CD4-positive, alpha-beta T cell (primary cell): ENCODE measurements around the gene MYH7B. TPM values are rescaled to one million over a fixed set of nuclear protein-coding genes. Genes with fewer than 3 reads are reported as not detected.

Experiments used
- ATAC-seq: fragments of 200-7000 bp; cut with Tn5 transposase; one replicate; pipeline ENCODE4 v1.10.0; 2022; ENCODE audit warnings: mild to moderate bottlenecking; ENCODE audit not compliant: poor library complexity
- CTCF ChIA-PET: fragments of 350-600 bp; sonication (Branson Sonifier 250); formaldehyde crosslinking; loops from one replicate; lab custom pipeline; 2021; ENCODE audit warnings: antibody characterized with exemption, inconsistent platforms; lab: Charles Lee
- POLR2A ChIA-PET: fragments of 350-600 bp; sonication (Branson Sonifier 250); formaldehyde crosslinking; loops from one replicate; lab custom pipeline; 2021; ENCODE audit warnings: antibody characterized with exemption, inconsistent platforms; lab: Charles Lee
- DNase-seq, 14 experiments: peaks; one replicate each; pipeline ENCODE4 v3.0.0-alpha.2; 2013 to 2020; ENCODE audit warnings: mixed read lengths in 2 of 14
- H3K27ac ChIP-seq, 2 donors: one replicate each; pipeline versions ENCODE4 v1.5.1 to v1.7.0; 2013; ENCODE audit warnings: low read length in 2 of 2, low read depth in 1 of 2, mild to moderate bottlenecking in 1 of 2
- H3K27me3 ChIP-seq, 2 experiments: 1 replicate in 1 of 2; 2 replicates in 1 of 2; pipeline versions ENCODE4 v1.6.1 to v1.7.0; 2013; ENCODE audit warnings: low read length in 2 of 2, control low read depth in 1 of 2, mild to moderate bottlenecking in 1 of 2, moderate library complexity in 1 of 2; ENCODE audit not compliant: insufficient read depth in 2 of 2, control insufficient read depth in 1 of 2
- H3K36me3 ChIP-seq: one replicate; pipeline ENCODE4 v1.6.1; 2013; ENCODE audit warnings: low read length, control low read depth; ENCODE audit not compliant: insufficient read depth
- H3K4me1 ChIP-seq: one replicate; pipeline ENCODE4 v1.6.1; 2013; ENCODE audit warnings: low read length, control low read depth; ENCODE audit not compliant: insufficient read depth
- H3K4me3 ChIP-seq: one replicate; pipeline ENCODE4 v1.5.1; 2013; ENCODE audit warnings: mild to moderate bottlenecking, low read length, moderate library complexity
- H3K9me3 ChIP-seq, 2 experiments: 1 replicate in 1 of 2; 2 replicates in 1 of 2; pipeline versions ENCODE4 v1.6.1 to v1.7.0; 2013; ENCODE audit warnings: low read length in 2 of 2, mild to moderate bottlenecking in 2 of 2, control low read depth in 1 of 2, moderate library complexity in 1 of 2; ENCODE audit not compliant: control insufficient read depth in 1 of 2, insufficient read depth in 1 of 2
- H3K27ac Mint-ChIP-seq: one replicate; pipeline ENCODE4 v1.8.0; 2020; ENCODE audit warnings: mixed read lengths
- H3K27me3 Mint-ChIP-seq: one replicate; pipeline ENCODE4 v1.8.0; 2021; ENCODE audit warnings: mixed read lengths
- H3K36me3 Mint-ChIP-seq: one replicate; pipeline ENCODE4 v1.8.0; 2021; ENCODE audit warnings: low read depth, mixed read lengths
- H3K4me1 Mint-ChIP-seq: one replicate; pipeline ENCODE4 v1.8.0; 2021; ENCODE audit warnings: low read depth, mixed read lengths
- H3K4me3 Mint-ChIP-seq: one replicate; pipeline ENCODE4 v1.8.0; 2020; ENCODE audit warnings: mild to moderate bottlenecking, mixed read lengths
- H3K9me3 Mint-ChIP-seq: one replicate; pipeline ENCODE4 v1.8.0; 2020; ENCODE audit warnings: mixed read lengths
- intact Hi-C, 2 experiments: fragments of 100-400 bp; cut with DNase I in 1 of 2; cut with micrococcal nuclease in 1 of 2; formaldehyde crosslinking; loops; one replicate each; pipeline versions ENCODE4 v1.15.1 to v1.9.0; 2023 to 2025; cut with DNase I, micrococcal nuclease
- total RNA-seq, 174 experiments: library from RNA in 2 of 174; stranded (reverse) in 2 of 174; gene quantifications; one replicate each; pipeline ENCODE4 v1.2.3 and lab custom pipeline; 2021 to 2026
- TF ChIP-seq, protein P1 (sequence below): fragments of 200-600 bp; IDR thresholded peaks from one replicate; pipeline ENCODE4 v1.8.0; 2022; ENCODE audit warnings: antibody characterized with exemption, mild to moderate bottlenecking

MYH7B gene
- total RNA-seq, 2 experiments from 2014 or later, result 0.53 to 0.58 TPM

DNA sequence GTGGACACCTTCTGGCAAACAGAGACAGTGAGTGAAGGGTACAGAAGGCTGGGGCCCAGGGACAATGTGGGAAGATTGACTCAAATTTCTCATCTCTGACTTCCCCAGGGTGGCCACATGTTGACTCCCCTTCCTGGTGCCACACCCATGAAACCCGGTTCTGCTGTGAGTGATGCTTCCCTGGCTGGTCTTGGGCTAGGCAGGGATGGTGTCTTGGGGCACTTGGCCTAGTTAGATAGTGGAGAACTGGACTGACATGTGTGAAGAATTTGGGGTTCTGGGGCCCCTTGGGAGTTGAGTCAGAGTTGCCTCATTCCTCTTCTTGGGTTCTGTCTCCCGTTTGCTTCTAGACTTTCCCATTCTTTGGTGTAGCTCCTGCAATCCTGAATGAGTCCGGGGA, 34.2 kb upstream of the MYH7B start:
- H3K36me3 Mint-ChIP-seq, result peaks cover 35% of the 10 kb centered on the region
- Histone ChIP-seq H3K9me3 (no peaks in the 10 kb centered on the region), H3K27ac (no peak overlapping the region), H3K4me3 (no peak overlapping the region), H3K4me1 (peaks cover 16% of the 10 kb centered on the region), H3K36me3 (peaks cover 32% of the 10 kb centered on the region), H3K27me3 (no peaks in the 10 kb centered on the region)
- no peaks in the 10 kb centered on the region for H3K27me3 Mint-ChIP-seq
- intact Hi-C loops, result no loop called here
- TF ChIP-seq, protein P1, sequence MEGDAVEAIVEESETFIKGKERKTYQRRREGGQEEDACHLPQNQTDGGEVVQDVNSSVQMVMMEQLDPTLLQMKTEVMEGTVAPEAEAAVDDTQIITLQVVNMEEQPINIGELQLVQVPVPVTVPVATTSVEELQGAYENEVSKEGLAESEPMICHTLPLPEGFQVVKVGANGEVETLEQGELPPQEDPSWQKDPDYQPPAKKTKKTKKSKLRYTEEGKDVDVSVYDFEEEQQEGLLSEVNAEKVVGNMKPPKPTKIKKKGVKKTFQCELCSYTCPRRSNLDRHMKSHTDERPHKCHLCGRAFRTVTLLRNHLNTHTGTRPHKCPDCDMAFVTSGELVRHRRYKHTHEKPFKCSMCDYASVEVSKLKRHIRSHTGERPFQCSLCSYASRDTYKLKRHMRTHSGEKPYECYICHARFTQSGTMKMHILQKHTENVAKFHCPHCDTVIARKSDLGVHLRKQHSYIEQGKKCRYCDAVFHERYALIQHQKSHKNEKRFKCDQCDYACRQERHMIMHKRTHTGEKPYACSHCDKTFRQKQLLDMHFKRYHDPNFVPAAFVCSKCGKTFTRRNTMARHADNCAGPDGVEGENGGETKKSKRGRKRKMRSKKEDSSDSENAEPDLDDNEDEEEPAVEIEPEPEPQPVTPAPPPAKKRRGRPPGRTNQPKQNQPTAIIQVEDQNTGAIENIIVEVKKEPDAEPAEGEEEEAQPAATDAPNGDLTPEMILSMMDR, result no peak
- H3K9me3 Mint-ChIP-seq, result no peaks in the 10 kb centered on the region
- no peak overlapping the region for H3K27ac Mint-ChIP-seq
- H3K4me1 Mint-ChIP-seq, result peaks cover 21% of the 10 kb centered on the region
- DNase-seq (no peak), ATAC-seq (no peak)
- H3K4me3 Mint-ChIP-seq, result no peak overlapping the region
- POLR2A ChIA-PET, result no interaction called here
- CTCF ChIA-PET, result no interaction called here

DNA sequence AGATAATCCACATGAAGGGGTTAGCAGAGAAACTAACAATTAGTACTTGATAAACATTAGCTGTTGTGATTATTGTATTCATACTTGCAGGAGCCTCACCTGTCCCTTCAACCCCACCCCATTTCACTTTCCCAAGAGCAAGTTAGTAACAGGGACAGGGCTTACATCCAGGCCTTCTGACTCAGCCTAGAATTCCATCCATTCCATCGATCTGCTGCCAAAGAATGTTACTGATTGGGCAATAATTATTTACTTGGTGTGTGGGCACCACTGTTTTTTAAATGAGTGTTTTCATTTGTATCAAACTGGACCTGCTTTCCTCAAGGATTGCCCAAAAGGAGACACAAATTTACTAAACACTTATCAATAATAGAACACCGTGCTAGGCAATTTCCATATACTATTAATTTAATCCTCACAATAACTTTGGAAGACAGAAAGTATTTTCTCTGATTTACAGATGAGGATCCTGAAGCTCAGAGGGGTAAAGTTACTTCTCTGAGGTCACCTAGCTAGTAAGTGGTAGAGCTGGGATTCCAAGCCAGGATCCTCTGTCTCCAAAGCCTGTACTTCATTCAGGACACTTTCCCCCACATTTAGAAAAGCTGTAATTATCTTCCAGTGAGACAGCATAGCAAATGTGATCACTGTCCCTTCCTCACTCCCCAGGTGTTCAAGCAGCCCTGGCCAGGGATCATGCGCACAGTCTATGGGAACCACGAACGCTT, 32.9 kb upstream of the MYH7B start:
- Histone ChIP-seq H3K4me1 (peaks cover 12% of the 10 kb centered on the region), H3K27me3 (no peaks in the 10 kb centered on the region), H3K27ac (no peak overlapping the region), H3K4me3 (no peak overlapping the region), H3K36me3 (peaks cover 37% of the 10 kb centered on the region), H3K9me3 (no peaks in the 10 kb centered on the region)
- Mint-ChIP-seq H3K4me1 (peaks cover 11% of the 10 kb centered on the region), H3K9me3 (no peaks in the 10 kb centered on the region), H3K4me3 (no peak overlapping the region), H3K27ac (no peak overlapping the region), H3K27me3 (no peaks in the 10 kb centered on the region), H3K36me3 (peaks cover 47% of the 10 kb centered on the region)
- CTCF ChIA-PET, result no interaction called here
- POLR2A ChIA-PET, result no interaction called here
- intact Hi-C loops, result no loop called here
- DNase-seq, result no peak
- no peak for ATAC-seq
- TF ChIP-seq, protein P1, result no peak

DNA sequence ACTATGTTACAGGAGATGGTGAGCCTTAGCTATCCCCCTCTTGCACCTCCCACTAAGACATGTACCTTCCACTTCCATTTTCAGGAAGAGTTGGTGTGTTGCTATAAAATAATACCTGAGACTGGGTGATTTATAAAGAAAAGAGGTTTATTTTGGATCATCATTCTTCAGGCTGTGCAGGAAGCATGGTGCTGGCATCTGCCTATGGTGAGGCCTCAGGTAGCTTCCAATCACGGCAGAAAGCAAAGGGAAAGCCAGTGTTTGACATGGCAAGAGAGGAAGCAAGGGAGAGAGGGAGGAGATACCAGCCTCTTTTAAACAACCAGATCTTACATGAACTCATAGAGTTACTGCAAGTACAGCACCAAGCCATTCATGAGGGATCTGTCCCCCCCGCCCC, 32.3 kb upstream of the MYH7B start:
- Mint-ChIP-seq H3K27me3 (no peaks in the 10 kb centered on the region), H3K4me3 (no peak overlapping the region), H3K36me3 (peaks cover 53% of the 10 kb centered on the region), H3K4me1 (peaks cover 5% of the 10 kb centered on the region), H3K9me3 (no peaks in the 10 kb centered on the region), H3K27ac (no peak overlapping the region)
- peaks cover 37% of the 10 kb centered on the region for H3K36me3 ChIP-seq
- TF ChIP-seq, protein P1, result no peak
- CTCF ChIA-PET, result no interaction called here
- peaks cover 8% of the 10 kb centered on the region for H3K4me1 ChIP-seq
- DNase-seq (no peak), ATAC-seq (no peak)
- H3K4me3 ChIP-seq, result no peak overlapping the region
- no peak overlapping the region for H3K27ac ChIP-seq
- no peaks in the 10 kb centered on the region for H3K9me3 ChIP-seq
- intact Hi-C loops, result no loop called here
- H3K27me3 ChIP-seq, result no peaks in the 10 kb centered on the region
- POLR2A ChIA-PET, result no interaction called here
